ENCODE results near the gene KCNT2. TPM values are rescaled to one million over a fixed set of nuclear protein-coding genes. Genes with fewer than 3 reads are reported as not detected.

Gene KCNT2
- total RNA-seq, 4 donors from 2014 or later = 0.35 to 2.3 (median 0.91) TPM; not detected in 1

DNA sequence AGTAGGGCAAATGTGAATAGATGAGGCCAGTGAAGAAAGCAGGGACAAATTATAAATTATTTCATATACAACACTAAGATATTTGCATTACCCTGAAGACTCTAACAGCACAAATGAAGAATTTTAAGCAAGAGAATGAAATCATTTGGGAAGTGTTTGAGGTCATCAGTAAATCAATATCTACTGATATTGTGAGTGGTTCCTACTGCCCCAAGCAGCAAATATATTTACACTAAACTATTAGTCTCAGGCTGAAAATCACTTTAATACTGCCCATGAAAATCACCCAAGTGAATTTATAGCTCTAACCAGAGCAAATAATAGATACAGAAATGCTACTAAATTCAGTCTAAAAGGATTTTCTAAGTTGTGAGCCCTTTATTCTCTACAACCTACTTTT is 163.6 kb downstream of the KCNT2 start:
- Histone ChIP-seq H3K27me3 (no peaks in the 10 kb centered on the region), H3K4me3 (no peak overlapping the region), H3K36me3 (no peaks in the 10 kb centered on the region), H3K4me1 (no peaks in the 10 kb centered on the region), H3K27ac (no peak overlapping the region), H3K9me3 (no peaks in the 10 kb centered on the region)
- DNase-seq = no peak
- no peak for TF ChIP-seq POLR2A (IDR thresholded peaks at IDR 0.05)
- TF ChIP-seq, protein P1, sequence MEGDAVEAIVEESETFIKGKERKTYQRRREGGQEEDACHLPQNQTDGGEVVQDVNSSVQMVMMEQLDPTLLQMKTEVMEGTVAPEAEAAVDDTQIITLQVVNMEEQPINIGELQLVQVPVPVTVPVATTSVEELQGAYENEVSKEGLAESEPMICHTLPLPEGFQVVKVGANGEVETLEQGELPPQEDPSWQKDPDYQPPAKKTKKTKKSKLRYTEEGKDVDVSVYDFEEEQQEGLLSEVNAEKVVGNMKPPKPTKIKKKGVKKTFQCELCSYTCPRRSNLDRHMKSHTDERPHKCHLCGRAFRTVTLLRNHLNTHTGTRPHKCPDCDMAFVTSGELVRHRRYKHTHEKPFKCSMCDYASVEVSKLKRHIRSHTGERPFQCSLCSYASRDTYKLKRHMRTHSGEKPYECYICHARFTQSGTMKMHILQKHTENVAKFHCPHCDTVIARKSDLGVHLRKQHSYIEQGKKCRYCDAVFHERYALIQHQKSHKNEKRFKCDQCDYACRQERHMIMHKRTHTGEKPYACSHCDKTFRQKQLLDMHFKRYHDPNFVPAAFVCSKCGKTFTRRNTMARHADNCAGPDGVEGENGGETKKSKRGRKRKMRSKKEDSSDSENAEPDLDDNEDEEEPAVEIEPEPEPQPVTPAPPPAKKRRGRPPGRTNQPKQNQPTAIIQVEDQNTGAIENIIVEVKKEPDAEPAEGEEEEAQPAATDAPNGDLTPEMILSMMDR (IDR thresholded peaks at IDR 0.05) = no peak
- intact Hi-C loops (cut with DNase I) = no loop called here

DNA sequence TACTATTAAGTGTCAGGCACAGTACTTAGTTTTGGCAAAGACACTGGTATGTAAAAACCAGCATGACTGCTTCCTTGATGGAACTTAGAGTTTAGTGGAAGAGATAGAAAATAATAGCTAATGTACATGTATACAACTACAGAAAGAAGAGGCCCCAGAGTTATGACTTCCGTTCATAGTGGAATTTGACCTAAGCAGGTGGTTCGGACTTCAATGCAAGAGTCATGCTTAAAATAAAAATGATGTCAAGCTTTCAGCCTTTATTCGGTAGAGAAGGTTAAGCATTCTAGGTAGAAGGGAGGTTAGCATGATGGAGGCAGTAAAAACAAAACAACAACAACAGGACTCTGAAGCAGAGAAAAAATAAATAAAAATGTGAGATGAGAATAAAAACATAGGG is 165.9 kb downstream of the KCNT2 start:
- H3K27me3 ChIP-seq = no peaks in the 10 kb centered on the region
- H3K4me3 ChIP-seq = no peak overlapping the region
- no peak for TF ChIP-seq POLR2A (IDR thresholded peaks at IDR 0.05)
- TF ChIP-seq, protein P1 (IDR thresholded peaks at IDR 0.05) = no peak
- WGBS, 2 donors = 93% methylated on average over 3 of the region's 3 CpGs
- intact Hi-C loops (cut with DNase I) = no loop called here
- H3K9me3 ChIP-seq = no peaks in the 10 kb centered on the region
- no peaks in the 10 kb centered on the region for H3K4me1 ChIP-seq
- H3K27ac ChIP-seq = no peak overlapping the region
- no peaks in the 10 kb centered on the region for H3K36me3 ChIP-seq
- no peak for DNase-seq

DNA sequence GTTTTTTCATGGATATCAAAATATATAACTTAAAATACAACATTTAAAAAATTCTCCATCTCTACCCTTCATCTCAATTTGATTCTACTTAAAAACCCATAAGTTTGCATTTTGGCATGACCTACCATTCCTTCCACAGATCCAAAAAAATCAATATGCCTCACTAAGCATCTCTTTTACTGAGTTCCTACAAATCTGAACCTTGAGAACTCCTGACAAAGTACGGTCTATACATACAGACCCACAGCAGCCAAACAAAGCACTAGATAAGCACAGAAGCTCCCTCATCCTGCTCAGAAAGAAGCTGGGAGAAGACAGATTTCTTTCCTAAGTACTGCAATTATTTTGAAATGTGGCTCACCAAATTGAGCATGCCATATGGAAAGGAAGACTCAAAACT is 167.5 kb downstream of the KCNT2 start:
- H3K27me3 ChIP-seq = no peaks in the 10 kb centered on the region
- intact Hi-C loops (cut with DNase I) = no loop called here
- H3K4me1 ChIP-seq = no peaks in the 10 kb centered on the region
- no peak overlapping the region for H3K4me3 ChIP-seq
- H3K27ac ChIP-seq = no peak overlapping the region
- no peaks in the 10 kb centered on the region for H3K9me3 ChIP-seq
- TF ChIP-seq POLR2A (IDR thresholded peaks at IDR 0.05) = no peak
- TF ChIP-seq, protein P1 (IDR thresholded peaks at IDR 0.05) = no peak
- WGBS, 2 donors = 53 to 67% methylated on average over 1 of the region's 1 CpG
- H3K36me3 ChIP-seq = no peaks in the 10 kb centered on the region
- no peak for DNase-seq

DNA sequence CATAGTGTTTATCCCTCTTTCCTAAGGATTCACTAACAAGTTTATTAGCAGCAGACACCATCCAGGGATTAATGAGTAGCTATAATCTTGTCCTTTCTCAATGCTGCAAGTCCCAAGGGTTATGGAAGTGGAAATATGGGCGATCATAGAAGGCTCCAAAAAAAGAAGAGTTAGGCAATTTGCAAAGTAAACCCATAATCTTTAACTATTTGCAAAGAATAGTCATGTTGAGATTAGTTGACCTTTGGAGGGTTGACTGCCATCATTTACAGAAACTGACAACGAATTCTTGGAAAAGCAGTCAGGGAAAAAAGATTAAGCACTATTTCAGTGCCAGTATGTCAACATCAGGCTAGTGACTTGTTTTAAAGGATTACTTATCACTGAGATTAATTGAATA is 169.9 kb downstream of the KCNT2 start:
- H3K9me3 ChIP-seq = no peaks in the 10 kb centered on the region
- no peak overlapping the region for H3K27ac ChIP-seq
- intact Hi-C loops (cut with DNase I) = no loop called here
- WGBS, 2 donors = 15 to 17% methylated on average over 2 of the region's 2 CpGs
- no peaks in the 10 kb centered on the region for H3K27me3 ChIP-seq
- no peak for DNase-seq
- no peaks in the 10 kb centered on the region for H3K36me3 ChIP-seq
- H3K4me1 ChIP-seq = no peaks in the 10 kb centered on the region
- no peak for TF ChIP-seq POLR2A (IDR thresholded peaks at IDR 0.05)
- TF ChIP-seq, protein P1 (IDR thresholded peaks at IDR 0.05) = no peak
- H3K4me3 ChIP-seq = no peak overlapping the region

DNA sequence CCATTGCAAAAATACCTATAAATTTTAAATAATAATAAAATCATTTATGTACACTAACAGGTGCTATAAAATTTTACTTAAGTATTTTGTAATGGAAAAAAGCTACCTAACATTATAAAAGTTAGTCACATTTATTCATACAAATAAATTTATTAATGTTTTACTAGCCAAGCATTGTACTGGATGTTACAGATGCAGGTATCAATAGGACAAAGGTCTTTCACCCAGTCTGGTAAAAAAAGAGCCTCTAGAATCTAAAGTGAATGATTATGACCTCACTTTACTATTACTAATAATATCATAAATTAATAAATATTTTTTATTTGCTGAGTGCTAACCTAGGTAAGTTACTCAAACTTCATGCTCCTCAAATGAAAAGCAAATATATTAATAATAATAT is 170.6 kb downstream of the KCNT2 start:
- no peak for DNase-seq
- intact Hi-C loops (cut with DNase I) = no loop called here
- Histone ChIP-seq H3K4me1 (no peaks in the 10 kb centered on the region), H3K4me3 (no peak overlapping the region), H3K9me3 (no peaks in the 10 kb centered on the region), H3K27me3 (no peaks in the 10 kb centered on the region), H3K36me3 (no peaks in the 10 kb centered on the region), H3K27ac (no peak overlapping the region)
- no peak for TF ChIP-seq POLR2A (IDR thresholded peaks at IDR 0.05)
- TF ChIP-seq, protein P1 (IDR thresholded peaks at IDR 0.05) = no peak

All from esophagus squamous epithelium (tissue), 5 donors.